ENCODE results near the gene MRO.

GRCh38 chr18:50869150-50869549 lies 49.3 kb upstream of the MRO start:
- TF ChIP-seq CTCF (IDR thresholded peaks at IDR 0.05; ENCODE audit: low read depth, low read length) = no peak
- TF ChIP-seq EZH2phosphoT487 (IDR thresholded peaks at IDR 0.05; ENCODE audit: low read depth) = no peak
